HCT116 (cell line): ENCODE data around the gene HUNK. TPM values are rescaled to one million over a fixed set of nuclear protein-coding genes. Genes with fewer than 3 reads are reported as not detected.

Source experiments
- ATAC-seq: fragments of 200-7000 bp; cut with Tn5 transposase; 2 replicates; pipeline ENCODE4 v1.9.1; 2020; ENCODE audit warnings: mild to moderate bottlenecking, moderate library complexity
- BruUV-seq: library from RNA; stranded (reverse); fragments of 400-500 nt; replicated peaks from 2 replicates; lab custom pipeline; 2021; lab: Mats Ljungman, UMichigan
- CTCF ChIA-PET: fragments of 300-600 bp; sonication (Branson Sonifier 250); formaldehyde crosslinking; loops from one replicate; lab custom pipeline; 2021; ENCODE audit warnings: antibody characterized with exemption; lab: Charles Lee
- POLR2A ChIA-PET: fragments of 300-600, 350-600 bp; sonication (Branson Sonifier 250); formaldehyde crosslinking; loops from one replicate; lab custom pipeline; 2021; ENCODE audit warnings: antibody characterized with exemption; lab: Charles Lee
- RAD21 ChIA-PET, 2 experiments: fragments of 300-600 bp; sonication (Branson Sonifier 250); formaldehyde crosslinking; loops; one replicate each; lab custom pipeline; 2023; ENCODE audit warnings: low total read pairs in 2 of 2; ENCODE audit not compliant: uncharacterized antibody in 2 of 2, unreplicated experiment in 2 of 2, low non-redundant PET in 1 of 2; lab: Charles Lee
- DNase-seq: peaks from one replicate; pipeline ENCODE4 v3.0.0-alpha.2; 2010; ENCODE audit warnings: low read depth, low spot score
- H2AFZ ChIP-seq: fragments of 200-600 bp; shearing (Covaris generic), sonication (generic); 2 replicates; pipeline ENCODE4 v1.6.1; 2017; ENCODE audit warnings: low read depth, mixed run types, mixed read lengths, antibody characterized with exemption, low read length; ENCODE audit not compliant: poor library complexity, severe bottlenecking
- H3K27ac ChIP-seq: 2 replicates; pipeline ENCODE4 v1.5.1; 2012; ENCODE audit warnings: low read depth, low read length
- H3K27me3 ChIP-seq: fragments of 200-600 bp; sonication (generic); 2 replicates; pipeline ENCODE4 v1.6.1; 2016; ENCODE audit warnings: mixed run types, low read length, mixed read lengths; ENCODE audit not compliant: insufficient read depth
- H3K36me3 ChIP-seq, 2 experiments: fragments of 200-500 bp in 1 of 2; fragments of 200-600 bp in 1 of 2; sonication (Bioruptor generic) in 1 of 2; sonication (generic) in 1 of 2; 2 replicates each; pipeline versions ENCODE4 v1.5.1 to v1.6.1; 2014 to 2016; ENCODE audit warnings: low read length in 2 of 2, inconsistent platforms in 1 of 2, mixed read lengths in 1 of 2, mixed run types in 1 of 2; ENCODE audit not compliant: insufficient read depth in 2 of 2, control insufficient read depth in 1 of 2
- H3K4me1 ChIP-seq, 2 experiments: fragments of 200-600 bp in 1 of 2; sonication (generic) in 1 of 2; 2 replicates each; pipeline versions ENCODE4 v1.5.1 to v1.6.1; 2012 to 2017; ENCODE audit warnings: low read length in 2 of 2, inconsistent platforms in 1 of 2, mild to moderate bottlenecking in 1 of 2, mixed read lengths in 1 of 2, mixed run types in 1 of 2, moderate library complexity in 1 of 2; ENCODE audit not compliant: insufficient read depth in 2 of 2, control insufficient read depth in 1 of 2
- H3K4me2 ChIP-seq: fragments of 200-600 bp; sonication (generic); 2 replicates; pipeline ENCODE4 v1.6.1; 2017; ENCODE audit warnings: mixed run types, low read length, mixed read lengths
- H3K4me3 ChIP-seq, 2 experiments: fragments of 200-600 bp in 1 of 2; sonication (generic) in 1 of 2; replicated peaks in 1 of 2; 2 replicates each; pipeline ENCODE4 v1.5.1; 2011 to 2016; ENCODE audit warnings: low read length in 2 of 2, control low read depth in 1 of 2, low read depth in 1 of 2, mild to moderate bottlenecking in 1 of 2, mixed read lengths in 1 of 2, mixed run types in 1 of 2
- H3K79me2 ChIP-seq: fragments of 200-600 bp; sonication (generic); 2 replicates; pipeline ENCODE4 v1.6.1; 2017; ENCODE audit warnings: mild to moderate bottlenecking, mixed run types, low read length, moderate library complexity, mixed read lengths; ENCODE audit not compliant: insufficient read depth
- H3K9ac ChIP-seq: fragments of 200-600 bp; sonication (generic); 2 replicates; pipeline ENCODE4 v1.6.1; 2016; ENCODE audit warnings: low read length, mixed read lengths
- H3K9me2 ChIP-seq: fragments of 200-600 bp; sonication (generic), shearing (Covaris generic); 2 replicates; pipeline ENCODE4 v1.6.1; 2017; ENCODE audit warnings: mixed run types, mild to moderate bottlenecking, moderate library complexity; ENCODE audit not compliant: insufficient read depth
- H3K9me3 ChIP-seq, 2 experiments: fragments of 200-500 bp in 1 of 2; fragments of 200-600 bp in 1 of 2; sonication (Bioruptor generic) in 1 of 2; sonication (generic) in 1 of 2; 2 replicates each; pipeline ENCODE4 v1.6.1; 2014 to 2017; ENCODE audit warnings: low read length in 2 of 2, mixed read lengths in 2 of 2, inconsistent platforms in 1 of 2, low read depth in 1 of 2, mild to moderate bottlenecking in 1 of 2, mixed run types in 1 of 2, moderate library complexity in 1 of 2; ENCODE audit not compliant: control insufficient read depth in 1 of 2, insufficient read depth in 1 of 2
- H4K20me1 ChIP-seq: fragments of 200-600 bp; sonication (generic), shearing (Covaris generic); 2 replicates; pipeline ENCODE4 v1.6.1; 2017; ENCODE audit warnings: mixed run types, mild to moderate bottlenecking, moderate library complexity; ENCODE audit not compliant: insufficient read depth
- CBX3 ChIP-seq: IDR thresholded peaks from 2 replicates; pipeline ENCODE4 v1.6.1; 2012; ENCODE audit warnings: low read depth
- CEBPB ChIP-seq: IDR thresholded peaks from 2 replicates; pipeline ENCODE4 v1.6.1; 2012; ENCODE audit warnings: low read depth
- FOSL1 ChIP-seq: IDR thresholded peaks from 2 replicates; pipeline ENCODE4 v1.6.1; 2012; ENCODE audit warnings: low read depth
- JUND ChIP-seq: IDR thresholded peaks from 2 replicates; pipeline ENCODE4 v1.6.1; 2012
- POLR2A ChIP-seq: IDR thresholded peaks from 2 replicates; pipeline ENCODE4 v1.7.0; 2011; ENCODE audit warnings: borderline replicate concordance; ENCODE audit not compliant: insufficient read depth, insufficient read length; ENCODE audit errors: extremely low read depth
- POLR2AphosphoS5 ChIP-seq: IDR thresholded peaks from 2 replicates; pipeline ENCODE4 v1.6.1; 2011; ENCODE audit warnings: mild to moderate bottlenecking, low read depth, low read length, moderate library complexity
- RAD21 ChIP-seq: IDR thresholded peaks from 2 replicates; pipeline ENCODE4 v1.6.1; 2012; ENCODE audit warnings: low read depth, mild to moderate bottlenecking
- SP1 ChIP-seq: IDR thresholded peaks from 2 replicates; pipeline ENCODE4 v1.6.1; 2012; ENCODE audit warnings: low read depth
- SRF ChIP-seq: IDR thresholded peaks from 2 replicates; pipeline ENCODE4 v1.6.1; 2012; ENCODE audit warnings: low read depth
- ZBTB33 ChIP-seq: IDR thresholded peaks from 2 replicates; pipeline ENCODE4 v1.6.1; 2011; ENCODE audit warnings: mild to moderate bottlenecking, low read length, moderate library complexity; ENCODE audit not compliant: insufficient replicate concordance; ENCODE audit errors: extremely low read depth
- ZNF274 ChIP-seq: fragments of 200-500 bp; sonication (Bioruptor generic); IDR thresholded peaks from 2 replicates; pipeline ENCODE4 v1.6.1; 2014; ENCODE audit warnings: mild to moderate bottlenecking, low read depth, low read length, inconsistent platforms
- intact Hi-C: fragments of 100-400 bp; cut with micrococcal nuclease; formaldehyde crosslinking; loops from 2 replicates; pipeline ENCODE4 v1.10.0; 2022
- total RNA-seq: library from RNA; stranded (reverse); gene quantifications from one replicate; pipeline ENCODE4 v1.2.1, GENCODE V29; 2021; ENCODE audit not compliant: unreplicated experiment
- TF ChIP-seq, protein P1 (sequence below): IDR thresholded peaks from 2 replicates; pipeline ENCODE4 v1.6.1; 2012
- TF ChIP-seq, protein P2 (sequence below), 3 experiments: fragments of 200-600 bp in 1 of 3; sonication (generic) in 1 of 3; IDR thresholded peaks in 2 of 3; conservative IDR thresholded peaks in 1 of 3; 2 replicates each; pipeline ENCODE4 v1.5.1; 2012 to 2017; ENCODE audit warnings: low read depth in 2 of 3, low read length in 2 of 3, antibody characterized with exemption in 1 of 3, borderline replicate concordance in 1 of 3, control low read depth in 1 of 3, mild to moderate bottlenecking in 1 of 3, mixed read lengths in 1 of 3, mixed run types in 1 of 3, moderate library complexity in 1 of 3; ENCODE audit not compliant: insufficient read depth in 1 of 3
- TF ChIP-seq, protein P3 (sequence below): IDR thresholded peaks from 2 replicates; pipeline ENCODE4 v1.6.1; 2012

Gene HUNK
- total RNA-seq, 1 experiment from 2014 or later, result not detected

- RAD21 ChIA-PET, result no interaction called here
- Histone ChIP-seq H2AFZ (no peak overlapping the region), H3K79me2 (no peaks in the 10 kb centered on the region), H3K4me3 (no peak overlapping the region), H3K9me2 (no peaks in the 10 kb centered on the region), H3K27ac (no peak overlapping the region), H3K4me1 (no peaks in the 10 kb centered on the region), H3K9ac (no peak overlapping the region), H3K27me3 (peaks cover 24% of the 10 kb centered on the region), H4K20me1 (no peaks in the 10 kb centered on the region), H3K36me3 (no peaks in the 10 kb centered on the region), H3K4me2 (no peak overlapping the region), H3K9me3 (no peaks in the 10 kb centered on the region)
- POLR2A ChIA-PET, result no interaction called here
- no peak for DNase-seq
- TF ChIP-seq JUND (no peak), SRF (no peak), RAD21 (no peak), CEBPB (no peak), POLR2A (no peak), SP1 (no peak), ZBTB33 (no peak), FOSL1 (no peak), ZNF274 (no peak), POLR2AphosphoS5 (no peak), CBX3 (no peak)
- TF ChIP-seq, protein P1, sequence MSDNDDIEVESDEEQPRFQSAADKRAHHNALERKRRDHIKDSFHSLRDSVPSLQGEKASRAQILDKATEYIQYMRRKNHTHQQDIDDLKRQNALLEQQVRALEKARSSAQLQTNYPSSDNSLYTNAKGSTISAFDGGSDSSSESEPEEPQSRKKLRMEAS, result no peak
- TF ChIP-seq, protein P2, sequence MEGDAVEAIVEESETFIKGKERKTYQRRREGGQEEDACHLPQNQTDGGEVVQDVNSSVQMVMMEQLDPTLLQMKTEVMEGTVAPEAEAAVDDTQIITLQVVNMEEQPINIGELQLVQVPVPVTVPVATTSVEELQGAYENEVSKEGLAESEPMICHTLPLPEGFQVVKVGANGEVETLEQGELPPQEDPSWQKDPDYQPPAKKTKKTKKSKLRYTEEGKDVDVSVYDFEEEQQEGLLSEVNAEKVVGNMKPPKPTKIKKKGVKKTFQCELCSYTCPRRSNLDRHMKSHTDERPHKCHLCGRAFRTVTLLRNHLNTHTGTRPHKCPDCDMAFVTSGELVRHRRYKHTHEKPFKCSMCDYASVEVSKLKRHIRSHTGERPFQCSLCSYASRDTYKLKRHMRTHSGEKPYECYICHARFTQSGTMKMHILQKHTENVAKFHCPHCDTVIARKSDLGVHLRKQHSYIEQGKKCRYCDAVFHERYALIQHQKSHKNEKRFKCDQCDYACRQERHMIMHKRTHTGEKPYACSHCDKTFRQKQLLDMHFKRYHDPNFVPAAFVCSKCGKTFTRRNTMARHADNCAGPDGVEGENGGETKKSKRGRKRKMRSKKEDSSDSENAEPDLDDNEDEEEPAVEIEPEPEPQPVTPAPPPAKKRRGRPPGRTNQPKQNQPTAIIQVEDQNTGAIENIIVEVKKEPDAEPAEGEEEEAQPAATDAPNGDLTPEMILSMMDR (IDR thresholded peaks at IDR 0.05 in 2 of 3, conservative IDR thresholded peaks at IDR 0.05 in 1 of 3; ENCODE audit: borderline replicate concordance in 1 of 3, insufficient read depth in 1 of 3, low read depth in 2 of 3, low read length in 2 of 3), result no peak
- TF ChIP-seq, protein P3, sequence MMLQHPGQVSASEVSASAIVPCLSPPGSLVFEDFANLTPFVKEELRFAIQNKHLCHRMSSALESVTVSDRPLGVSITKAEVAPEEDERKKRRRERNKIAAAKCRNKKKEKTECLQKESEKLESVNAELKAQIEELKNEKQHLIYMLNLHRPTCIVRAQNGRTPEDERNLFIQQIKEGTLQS, result no peak
- intact Hi-C loops, result no loop called here
- no TSS peak for BruUV-seq
- ATAC-seq, result no peak
- CTCF ChIA-PET, result no interaction called here
Measured at GRCh38 chr21:32030146-32030652, 157.4 kb downstream of the HUNK start.
